ENCODE data around the gene ZNF442. TPM values are rescaled to one million over a fixed set of nuclear protein-coding genes. Genes with fewer than 3 reads are reported as not detected.
"Not testable (repeated sequence)": the region's sequence is repeated elsewhere in the genome, so short reads cannot be mapped to it uniquely, and the experiment has no call there.

Gene ZNF442
- total RNA-seq (2014; rRNA removed; shearing (Covaris generic); ENCODE audit: low replicate concordance): 2.1 and 6.3 TPM in 2 replicates

DNA sequence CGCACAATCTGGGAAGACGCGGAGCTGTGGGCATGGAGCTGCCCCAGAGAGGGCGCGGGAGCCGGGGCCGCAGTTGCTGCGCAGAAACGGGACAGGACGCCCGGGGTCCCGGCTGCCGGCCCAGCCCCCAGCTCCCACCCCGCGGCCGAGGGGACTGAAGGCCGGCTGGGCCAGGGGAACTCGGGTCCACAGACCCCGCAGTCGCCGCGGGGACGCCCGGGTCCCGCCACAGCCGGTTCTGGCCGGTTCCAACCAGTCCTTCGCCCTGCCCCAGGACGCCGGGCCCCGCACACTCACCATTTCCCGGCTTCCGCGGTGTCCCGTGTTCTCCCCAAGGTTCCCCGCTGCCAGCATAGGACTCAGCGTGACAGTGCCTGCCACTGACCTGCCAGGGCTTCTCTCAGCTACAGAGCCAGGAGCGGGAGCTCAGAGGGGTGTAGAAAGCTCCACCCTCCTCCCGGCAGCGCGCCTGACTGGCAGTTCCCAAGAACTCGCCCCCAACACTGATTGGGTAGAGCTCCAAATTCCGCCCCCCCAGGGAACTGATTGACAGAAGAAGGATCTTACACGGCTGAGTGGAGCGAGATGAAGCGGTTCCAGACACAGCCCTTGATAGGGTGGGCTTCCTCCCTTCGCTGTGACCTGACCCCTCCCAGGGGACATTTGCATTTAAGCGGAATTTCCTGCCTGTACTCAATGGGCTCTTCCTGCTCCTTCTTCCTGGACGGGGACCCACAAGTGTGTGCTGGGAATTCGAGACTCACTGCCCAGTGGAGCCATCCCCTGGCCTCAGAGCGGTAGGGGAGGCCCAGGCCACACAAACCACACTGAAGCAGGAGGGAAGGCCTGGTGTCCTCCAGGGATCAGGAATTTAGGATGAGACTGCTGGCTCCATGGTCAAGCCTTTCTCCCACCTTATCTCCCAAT is at the start of gene ZNF442:
ZNF442 (minus strand) TSS at position 448 of the 927 bp plus-strand sequence. CDS start 2,052 bp downstream, outside the sequence.
- DNase-seq: peak; percentile 98
- Histone ChIP-seq H3K9me3 (ENCODE audit: low read length) (peaks cover 3% of the 10 kb centered on the region; the same call in 1 of the 2 replicates), H3K27ac (ENCODE audit: low read length) (peak within 1 kb of the TSS; percentile 25), H3K27me3 (ENCODE audit: low read length) (no peaks in the 10 kb centered on the region), H3K9ac (ENCODE audit: low read length) (peak within 1 kb of the TSS; percentile 76), H3K36me3 (ENCODE audit: insufficient read depth, low read length) (no peaks in the 10 kb centered on the region), H3K9me2 (replicated peaks; ENCODE audit: insufficient read depth, low read length) (no peaks in the 10 kb centered on the region), H4K20me1 (ENCODE audit: insufficient read depth, low read depth, low read length) (no peaks in the 10 kb centered on the region), H3K4me3 (ENCODE audit: low read length) (peak within 1 kb of the TSS; percentile 77), H3K4me2 (ENCODE audit: low read depth, low read length, poor library complexity, severe bottlenecking) (peak within 1 kb of the TSS; percentile 77), H2AFZ (ENCODE audit: low read length) (peak within 1 kb of the TSS; percentile 92; the same call in 1 of the 2 replicates), H3K4me1 (ENCODE audit: low read length) (peaks cover 14% of the 10 kb centered on the region), H3K79me2 (ENCODE audit: low read length) (0 out of 2 replicates have a peak, but pooled peaks cover 3% of the 10 kb centered on the region)

DNA sequence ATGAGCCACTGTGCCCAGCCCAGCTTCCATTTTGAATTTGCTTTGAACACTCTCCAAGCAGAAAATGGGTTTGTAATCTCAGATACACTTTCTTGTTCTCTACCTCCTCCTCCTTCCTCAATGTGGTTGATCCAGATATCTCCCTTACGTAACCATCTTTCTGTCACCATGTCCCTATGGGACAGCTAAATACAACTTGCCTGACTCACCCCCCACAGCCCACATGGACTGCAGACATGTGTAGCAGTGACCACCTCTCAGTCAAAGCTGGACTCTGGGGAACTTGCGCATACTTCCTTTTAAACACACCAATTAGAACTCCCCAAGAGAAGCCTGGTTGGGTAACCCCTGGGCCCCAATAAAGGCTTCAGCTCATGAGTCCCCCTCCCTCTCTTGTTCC is 46.4 kb upstream of the ZNF442 start:
- H3K9ac ChIP-seq (ENCODE audit: low read length): no peak overlapping the region
- H3K27me3 ChIP-seq (ENCODE audit: low read length): no peaks in the 10 kb centered on the region
- no peak overlapping the region for H3K27ac ChIP-seq (ENCODE audit: low read length)
- no peak overlapping the region for H2AFZ ChIP-seq (ENCODE audit: low read length)
- H3K36me3 ChIP-seq (ENCODE audit: insufficient read depth, low read length): no peaks in the 10 kb centered on the region
- no peaks in the 10 kb centered on the region for H3K79me2 ChIP-seq (ENCODE audit: low read length)
- peaks cover 4% of the 10 kb centered on the region for H3K9me3 ChIP-seq (ENCODE audit: low read length)
- H3K9me2 ChIP-seq (replicated peaks; ENCODE audit: insufficient read depth, low read length): no peaks in the 10 kb centered on the region
- no peaks in the 10 kb centered on the region for H3K4me1 ChIP-seq (ENCODE audit: low read length)
- H4K20me1 ChIP-seq (ENCODE audit: insufficient read depth, low read depth, low read length): no peaks in the 10 kb centered on the region
- H3K4me2 ChIP-seq (ENCODE audit: low read depth, low read length, poor library complexity, severe bottlenecking): no peak overlapping the region
- no peak for DNase-seq
- H3K4me3 ChIP-seq (ENCODE audit: low read length): no peak overlapping the region

DNA sequence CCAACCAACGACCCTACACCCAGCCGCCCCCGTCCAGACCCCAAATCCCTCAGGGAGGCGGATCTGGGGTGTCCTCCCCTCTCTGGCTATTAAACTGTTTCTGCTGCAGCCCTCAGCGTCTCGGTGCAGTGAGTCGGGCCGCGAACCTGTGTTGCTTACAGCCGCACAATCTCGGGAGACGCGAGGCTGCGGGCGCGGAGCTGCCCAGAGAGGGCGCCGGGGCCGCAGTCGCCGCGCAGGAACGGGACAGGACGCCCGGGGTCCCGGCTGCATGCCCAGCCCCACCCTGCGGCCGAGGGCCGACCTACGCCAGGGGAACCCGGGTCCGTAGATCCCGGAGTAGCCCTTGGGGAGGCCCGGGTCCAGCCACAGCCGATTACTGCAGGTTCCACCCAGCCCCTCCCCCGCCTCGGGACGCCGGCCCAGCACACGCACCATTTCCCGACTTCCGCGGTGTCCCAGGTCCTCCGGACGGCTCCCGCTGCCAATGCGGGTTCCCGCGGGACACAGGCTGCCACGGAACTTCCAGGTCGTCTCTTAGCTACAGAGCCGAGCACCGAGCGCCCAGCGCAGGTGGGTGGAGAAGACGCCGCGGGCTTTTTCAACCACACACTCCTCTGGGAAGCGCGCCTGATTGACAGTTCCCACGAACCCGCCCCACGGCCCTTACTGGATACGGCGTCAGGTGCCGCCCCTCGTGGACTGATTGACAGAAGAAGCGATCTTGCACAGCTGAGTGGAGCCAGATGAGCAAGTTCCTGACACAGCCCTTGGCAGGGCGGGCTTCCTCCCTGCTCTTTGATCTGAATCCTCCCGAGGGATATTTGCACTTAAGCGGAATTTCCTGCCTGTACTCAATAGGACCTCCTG is 35.4 kb upstream of the ZNF442 start, which contains the start of gene ZNF799:
ZNF799 (minus strand) TSS at position 639 of the 870 bp plus-strand sequence; CDS start at position 438, 201 bp downstream.
- Histone ChIP-seq H3K79me2 (ENCODE audit: low read length) (peaks cover 37% of the 10 kb centered on the region), H3K9me3 (ENCODE audit: low read length) (no peaks in the 10 kb centered on the region), H3K27ac (ENCODE audit: low read length) (no peak within 1 kb of the TSS), H3K9ac (ENCODE audit: low read length) (peak within 1 kb of the TSS; percentile 78), H3K4me3 (ENCODE audit: low read length) (peak within 1 kb of the TSS; percentile 79), H3K27me3 (ENCODE audit: low read length) (no peaks in the 10 kb centered on the region), H3K36me3 (ENCODE audit: insufficient read depth, low read length) (peaks cover 8% of the 10 kb centered on the region), H2AFZ (ENCODE audit: low read length) (peak within 1 kb of the TSS; percentile 90; the same call in 1 of the 2 replicates), H3K9me2 (replicated peaks; ENCODE audit: insufficient read depth, low read length) (no peaks in the 10 kb centered on the region), H3K4me2 (ENCODE audit: low read depth, low read length, poor library complexity, severe bottlenecking) (peak within 1 kb of the TSS; percentile 77), H4K20me1 (ENCODE audit: insufficient read depth, low read depth, low read length) (no peaks in the 10 kb centered on the region), H3K4me1 (ENCODE audit: low read length) (peaks cover 5% of the 10 kb centered on the region)
- peak; percentile 97 for DNase-seq

DNA sequence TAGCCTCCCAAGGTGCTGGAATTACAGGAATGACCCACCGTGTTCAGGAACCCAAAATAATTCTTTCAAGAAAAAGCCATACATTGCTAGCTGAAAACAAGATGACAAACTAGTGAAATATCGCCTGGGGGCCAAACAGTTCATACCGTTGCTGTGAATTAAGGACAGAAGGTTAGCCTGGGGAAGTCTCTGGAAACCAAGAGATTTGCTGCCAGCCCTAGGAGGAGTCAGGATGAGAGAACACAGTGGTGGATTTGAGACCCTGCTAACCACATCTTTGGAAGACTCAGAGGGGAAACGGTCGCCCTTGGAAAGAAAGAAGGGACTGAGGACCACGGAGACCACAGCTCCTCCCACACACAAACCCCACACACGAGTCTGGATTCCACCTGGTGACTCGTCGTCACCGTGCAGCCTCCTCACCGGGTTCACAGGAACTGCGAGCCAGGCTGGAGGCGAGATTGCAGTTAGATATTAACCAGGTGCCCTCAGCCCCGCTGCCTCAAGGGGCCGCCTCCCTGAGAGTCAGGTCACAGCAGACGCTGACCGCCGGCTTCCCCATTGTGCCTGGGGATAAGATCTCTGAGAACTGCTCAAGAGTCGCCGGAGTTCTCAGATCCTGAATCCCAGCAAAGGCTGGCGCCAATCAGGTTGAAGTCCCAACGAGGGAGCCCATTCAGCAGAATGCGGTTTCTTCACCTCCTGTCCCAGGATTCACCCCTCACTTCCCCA is 34.6 kb upstream of the ZNF442 start:
- peaks cover 42% of the 10 kb centered on the region for H3K79me2 ChIP-seq (ENCODE audit: low read length)
- H3K9me3 ChIP-seq (ENCODE audit: low read length); H3K36me3 ChIP-seq (ENCODE audit: insufficient read depth, low read length); H3K27ac ChIP-seq (ENCODE audit: low read length); H3K27me3 ChIP-seq (ENCODE audit: low read length); H3K9me2 ChIP-seq (replicated peaks; ENCODE audit: insufficient read depth, low read length); H4K20me1 ChIP-seq (ENCODE audit: insufficient read depth, low read depth, low read length); H3K4me1 ChIP-seq (ENCODE audit: low read length): not testable (repeated sequence)
- peak overlapping the region; percentile 90; the same call in 1 of the 2 replicates for H2AFZ ChIP-seq (ENCODE audit: low read length)
- peak overlapping the region; percentile 77 for H3K4me2 ChIP-seq (ENCODE audit: low read depth, low read length, poor library complexity, severe bottlenecking)
- peak overlapping the region; percentile 79 for H3K4me3 ChIP-seq (ENCODE audit: low read length)
- DNase-seq: peak; percentile 58
- peak overlapping the region; percentile 78 for H3K9ac ChIP-seq (ENCODE audit: low read length)

DNA sequence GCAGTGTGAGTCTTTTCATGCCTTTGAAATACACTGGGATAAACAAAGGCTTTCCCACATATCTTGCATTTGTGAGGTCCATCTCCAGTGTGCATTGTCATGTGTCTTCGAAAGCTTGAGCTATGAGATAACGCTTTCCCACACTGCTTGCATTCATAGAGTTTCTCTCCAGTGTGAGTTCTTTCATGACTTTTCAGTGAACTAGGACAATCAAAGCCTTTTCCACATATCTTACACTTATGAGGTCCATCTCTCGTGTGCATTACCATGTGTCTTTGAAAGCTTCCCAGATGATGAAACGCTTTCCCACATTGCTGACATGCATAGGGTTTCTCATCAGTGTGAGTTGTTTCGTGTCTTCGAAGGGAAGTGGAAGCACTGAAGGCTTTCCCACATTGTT is 25.7 kb upstream of the ZNF442 start:
- H3K4me3 ChIP-seq (ENCODE audit: low read length): not testable (repeated sequence)
- peaks cover 61% of the 10 kb centered on the region for H3K36me3 ChIP-seq (ENCODE audit: insufficient read depth, low read length)

DNA sequence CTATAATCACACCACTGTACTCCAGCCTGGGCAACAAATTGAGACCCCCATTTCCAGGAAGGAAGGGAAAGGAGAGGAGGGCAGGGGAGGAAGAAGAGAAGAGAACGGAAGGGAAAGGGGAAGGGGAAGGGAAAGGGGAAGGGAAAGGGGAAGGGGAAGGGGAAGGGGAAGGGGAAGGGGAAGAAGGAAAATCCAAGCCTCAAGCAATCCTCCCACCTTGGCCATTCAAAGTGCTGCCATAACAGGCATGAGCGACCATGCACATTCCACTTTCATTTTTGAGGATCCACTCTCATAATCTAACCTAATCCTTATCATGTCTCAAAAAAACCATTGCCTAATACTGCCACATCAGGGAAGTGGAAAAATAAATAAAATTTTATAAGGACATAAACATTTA is 20.9 kb upstream of the ZNF442 start:
- H3K79me2 ChIP-seq (ENCODE audit: low read length); H3K4me3 ChIP-seq (ENCODE audit: low read length); H3K4me2 ChIP-seq (ENCODE audit: low read depth, low read length, poor library complexity, severe bottlenecking); H3K9ac ChIP-seq (ENCODE audit: low read length); H4K20me1 ChIP-seq (ENCODE audit: insufficient read depth, low read depth, low read length); DNase-seq; H3K4me1 ChIP-seq (ENCODE audit: low read length); H3K27me3 ChIP-seq (ENCODE audit: low read length); H3K27ac ChIP-seq (ENCODE audit: low read length); H2AFZ ChIP-seq (ENCODE audit: low read length); H3K9me2 ChIP-seq (replicated peaks; ENCODE audit: insufficient read depth, low read length): not testable (repeated sequence)
- Histone ChIP-seq H3K36me3 (ENCODE audit: insufficient read depth, low read length) (peaks cover 48% of the 10 kb centered on the region), H3K9me3 (ENCODE audit: low read length) (peaks cover 18% of the 10 kb centered on the region)

More for the DNA sequence above, 25.7 kb upstream of the ZNF442 start:
- H3K9me3 ChIP-seq (ENCODE audit: low read length): peaks cover 16% of the 10 kb centered on the region
- not testable (repeated sequence) for DNase-seq; H3K4me2 ChIP-seq (ENCODE audit: low read depth, low read length, poor library complexity, severe bottlenecking); H3K9me2 ChIP-seq (replicated peaks; ENCODE audit: insufficient read depth, low read length); H3K79me2 ChIP-seq (ENCODE audit: low read length); H4K20me1 ChIP-seq (ENCODE audit: insufficient read depth, low read depth, low read length); H3K27me3 ChIP-seq (ENCODE audit: low read length); H2AFZ ChIP-seq (ENCODE audit: low read length); H3K9ac ChIP-seq (ENCODE audit: low read length); H3K27ac ChIP-seq (ENCODE audit: low read length); H3K4me1 ChIP-seq (ENCODE audit: low read length)

DNA sequence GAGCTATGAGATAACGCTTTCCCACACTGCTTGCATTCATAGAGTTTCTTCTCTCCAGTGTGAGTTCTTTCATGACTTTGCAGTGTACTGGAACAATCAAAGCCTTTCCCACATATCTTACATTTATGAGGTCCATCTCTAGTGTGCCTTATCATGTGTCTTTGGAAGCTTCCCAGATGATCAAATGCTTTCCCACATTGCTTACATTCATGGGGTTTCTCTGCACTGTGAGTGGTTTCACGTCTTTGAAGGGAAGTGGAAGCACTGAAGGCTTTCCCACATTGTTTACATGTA is 14.9 kb upstream of the ZNF442 start:
- H3K9me3 ChIP-seq (ENCODE audit: low read length): peaks cover 37% of the 10 kb centered on the region

More for the DNA sequence above, 14.9 kb upstream of the ZNF442 start:
- H3K4me1 ChIP-seq (ENCODE audit: low read length): no peaks in the 10 kb centered on the region
- H3K9me2 ChIP-seq (replicated peaks; ENCODE audit: insufficient read depth, low read length): no peaks in the 10 kb centered on the region
- no peaks in the 10 kb centered on the region for H3K79me2 ChIP-seq (ENCODE audit: low read length)
- no peaks in the 10 kb centered on the region for H4K20me1 ChIP-seq (ENCODE audit: insufficient read depth, low read depth, low read length)
- H3K4me3 ChIP-seq (ENCODE audit: low read length): no peak overlapping the region
- peaks cover 42% of the 10 kb centered on the region for H3K36me3 ChIP-seq (ENCODE audit: insufficient read depth, low read length)
- no peaks in the 10 kb centered on the region for H3K27me3 ChIP-seq (ENCODE audit: low read length)
- H3K27ac ChIP-seq (ENCODE audit: low read length): no peak overlapping the region
- no peak overlapping the region for H3K4me2 ChIP-seq (ENCODE audit: low read depth, low read length, poor library complexity, severe bottlenecking)
- DNase-seq: no peak
- no peak overlapping the region for H2AFZ ChIP-seq (ENCODE audit: low read length)
- no peak overlapping the region for H3K9ac ChIP-seq (ENCODE audit: low read length)

Data from Karpas-422 (cell line).